Naive B cell (primary cell): ENCODE data around the gene TBC1D14. TPM values are rescaled to one million over a fixed set of nuclear protein-coding genes. Genes with fewer than 3 reads are reported as not detected.

Experiments used
- ATAC-seq, 2 donors: fragments of 150-1000 bp; cut with Tn5 transposase; 2 replicates each; pipeline ENCODE4 v1.10.0; 2021; ENCODE audit warnings: low read depth in 2 of 2, mild to moderate bottlenecking in 2 of 2, moderate library complexity in 2 of 2
- DNase-seq: peaks from one replicate; pipeline ENCODE4 v3.0.0; 2022
- H3K27ac Mint-ChIP-seq, 6 donors: one replicate each; pipeline ENCODE4 v1.8.0; 2020 to 2022; ENCODE audit warnings: mild to moderate bottlenecking in 6 of 6, mixed read lengths in 6 of 6, moderate library complexity in 5 of 6, inconsistent platforms in 2 of 6
- H3K27me3 Mint-ChIP-seq, 3 donors: one replicate each; pipeline ENCODE4 v1.8.0; 2021 to 2022; ENCODE audit warnings: mixed read lengths in 3 of 3, mild to moderate bottlenecking in 1 of 3
- H3K36me3 Mint-ChIP-seq, 2 donors: one replicate each; pipeline ENCODE4 v1.8.0; 2020 to 2022; ENCODE audit warnings: mixed read lengths in 2 of 2, inconsistent platforms in 1 of 2, mild to moderate bottlenecking in 1 of 2
- H3K4me1 Mint-ChIP-seq, 3 donors: one replicate each; pipeline ENCODE4 v1.8.0; 2020 to 2022; ENCODE audit warnings: mixed read lengths in 3 of 3, inconsistent platforms in 1 of 3, mild to moderate bottlenecking in 1 of 3, moderate library complexity in 1 of 3
- H3K4me3 Mint-ChIP-seq, 8 donors: one replicate each; pipeline ENCODE4 v1.8.0; 2020 to 2022; ENCODE audit warnings: mild to moderate bottlenecking in 8 of 8, mixed read lengths in 8 of 8, moderate library complexity in 8 of 8, inconsistent platforms in 2 of 8
- H3K9me3 Mint-ChIP-seq, 7 donors: one replicate each; pipeline ENCODE4 v1.8.0; 2020 to 2022; ENCODE audit warnings: mixed read lengths in 7 of 7, mild to moderate bottlenecking in 5 of 7, inconsistent platforms in 2 of 7, moderate library complexity in 1 of 7
- polyA plus RNA-seq, 6 donors: library from polyadenylated mRNA; unstranded; fragments of 300-500 nt; fragmentation: Illumina TruSeq; gene quantifications; one replicate each; pipeline ENCODE4 v1.2.3, GENCODE V29; 2021; ENCODE audit warnings: low read depth in 6 of 6

Gene TBC1D14
- polyA plus RNA-seq, 6 donors from 2014 or later, result 27.3 to 42.4 (median 33.8) TPM

GRCh38 chr4:6989331-6989923, 79.8 kb downstream of the TBC1D14 start:
- DNase-seq (no peak), ATAC-seq (no peak)
- Mint-ChIP-seq H3K27ac (peak overlapping the region in 3 of 6 donors; percentile 16 to 89 (median 74)), H3K4me3 (peak overlapping the region in 7 of 8 donors; percentile 20 to 98 (median 75)), H3K9me3 (no peaks in the 10 kb centered on the region), H3K4me1 (peaks cover 55 to 89% (median 78%) of the 10 kb centered on the region in 3 donors), H3K36me3 (peaks cover 0 to 6% of the 10 kb centered on the region in 2 donors), H3K27me3 (no peaks in the 10 kb centered on the region)

GRCh38 chr4:6990661-6991060, 81.0 kb downstream of the TBC1D14 start:
- Mint-ChIP-seq H3K4me3 (peak overlapping the region in 6 of 8 donors; percentile 2 to 76 (median 36)), H3K27me3 (no peaks in the 10 kb centered on the region), H3K36me3 (peaks cover 0 to 11% of the 10 kb centered on the region in 2 donors), H3K27ac (peak overlapping the region in 3 of 6 donors; percentile 47 to 91 (median 79)), H3K9me3 (no peaks in the 10 kb centered on the region), H3K4me1 (peaks cover 47 to 77% (median 67%) of the 10 kb centered on the region in 3 donors)
- no peak for DNase-seq
- no peak for ATAC-seq

- H3K27ac Mint-ChIP-seq, result peak overlapping the region in 5 of 6 donors; percentile 83 to 93 (median 88)
Measured at GRCh38 chr4:6991249-6991648, 81.6 kb downstream of the TBC1D14 start.

GRCh38 chr4:6991771-6992557, 82.3 kb downstream of the TBC1D14 start:
- no peaks in the 10 kb centered on the region for H3K27me3 Mint-ChIP-seq
- no peaks in the 10 kb centered on the region for H3K9me3 Mint-ChIP-seq
- peak overlapping the region; percentile 21 to 84 (median 76) for H3K4me3 Mint-ChIP-seq
- peak in 1 of 2 donors; percentile 31 for ATAC-seq
- peaks cover 40 to 66% (median 56%) of the 10 kb centered on the region in 3 donors for H3K4me1 Mint-ChIP-seq
- H3K27ac Mint-ChIP-seq, result peak overlapping the region; percentile 65 to 94 (median 88)
- peak; percentile 9 for DNase-seq
- H3K36me3 Mint-ChIP-seq, result peaks cover 0 to 11% of the 10 kb centered on the region in 2 donors

More at GRCh38 chr4:6991249-6991648, 81.6 kb downstream of the TBC1D14 start:
- Mint-ChIP-seq H3K9me3 (no peaks in the 10 kb centered on the region), H3K27me3 (no peaks in the 10 kb centered on the region), H3K4me1 (peaks cover 42 to 71% (median 61%) of the 10 kb centered on the region in 3 donors), H3K36me3 (peaks cover 0 to 11% of the 10 kb centered on the region in 2 donors), H3K4me3 (peak overlapping the region; percentile 21 to 84 (median 76))
- ATAC-seq, result no peak
- DNase-seq, result no peak

GRCh38 chr4:6992728-6993677, 83.4 kb downstream of the TBC1D14 start:
- H3K4me1 Mint-ChIP-seq, result peaks cover 37 to 59% (median 48%) of the 10 kb centered on the region in 3 donors
- H3K4me3 Mint-ChIP-seq, result peak overlapping the region; percentile 21 to 80 (median 50)
- H3K27ac Mint-ChIP-seq, result peak overlapping the region; percentile 65 to 94 (median 83)
- H3K27me3 Mint-ChIP-seq, result no peaks in the 10 kb centered on the region
- peak; percentile 84 to 86 for ATAC-seq
- peak; percentile 29 for DNase-seq
- peaks cover 0 to 11% of the 10 kb centered on the region in 2 donors for H3K36me3 Mint-ChIP-seq
- no peaks in the 10 kb centered on the region for H3K9me3 Mint-ChIP-seq

GRCh38 chr4:6996481-6996880, 86.9 kb downstream of the TBC1D14 start:
- peak overlapping the region in 1 of 6 donors; percentile 83 for H3K27ac Mint-ChIP-seq
- peaks cover 15 to 23% of the 10 kb centered on the region in 2 donors for H3K36me3 Mint-ChIP-seq
- H3K4me1 Mint-ChIP-seq, result peaks cover 23 to 25% (median 25%) of the 10 kb centered on the region in 3 donors
- no peaks in the 10 kb centered on the region for H3K27me3 Mint-ChIP-seq
- ATAC-seq, result no peak
- no peaks in the 10 kb centered on the region for H3K9me3 Mint-ChIP-seq
- no peak overlapping the region for H3K4me3 Mint-ChIP-seq
- DNase-seq, result no peak

- DNase-seq (no peak), ATAC-seq (no peak)
- Mint-ChIP-seq H3K4me3 (no peak overlapping the region), H3K9me3 (no peaks in the 10 kb centered on the region), H3K36me3 (peaks cover 27 to 29% of the 10 kb centered on the region in 2 donors), H3K27me3 (no peaks in the 10 kb centered on the region), H3K27ac (peak overlapping the region in 2 of 6 donors; percentile 72 to 76), H3K4me1 (peaks cover 0 to 9% (median 7%) of the 10 kb centered on the region in 3 donors)
Measured at GRCh38 chr4:6999172-7000086, 89.8 kb downstream of the TBC1D14 start.

GRCh38 chr4:7000421-7001176, 91.0 kb downstream of the TBC1D14 start:
- no peak for ATAC-seq
- Mint-ChIP-seq H3K27me3 (no peaks in the 10 kb centered on the region), H3K9me3 (no peaks in the 10 kb centered on the region), H3K4me1 (peaks cover 0 to 9% (median 7%) of the 10 kb centered on the region in 3 donors), H3K27ac (peak overlapping the region in 3 of 6 donors; percentile 57 to 87 (median 78)), H3K4me3 (peak overlapping the region in 1 of 8 donors; percentile 70), H3K36me3 (peaks cover 27% of the 10 kb centered on the region in 2 donors)
- no peak for DNase-seq

GRCh38 chr4:7001271-7001670, 91.6 kb downstream of the TBC1D14 start:
- ATAC-seq (no peak), DNase-seq (no peak)
- H3K9me3 Mint-ChIP-seq, result no peaks in the 10 kb centered on the region
- no peak overlapping the region for H3K4me3 Mint-ChIP-seq
- H3K27ac Mint-ChIP-seq, result peak overlapping the region in 2 of 6 donors; percentile 10 to 39
- H3K27me3 Mint-ChIP-seq, result no peaks in the 10 kb centered on the region
- peaks cover 27% of the 10 kb centered on the region in 2 donors for H3K36me3 Mint-ChIP-seq
- peaks cover 0 to 9% (median 7%) of the 10 kb centered on the region in 3 donors for H3K4me1 Mint-ChIP-seq

GRCh38 chr4:7002336-7002735, 92.7 kb downstream of the TBC1D14 start:
- Mint-ChIP-seq H3K4me3 (no peak overlapping the region), H3K36me3 (peaks cover 27% of the 10 kb centered on the region in 2 donors), H3K9me3 (no peaks in the 10 kb centered on the region), H3K4me1 (peaks cover 0 to 9% (median 7%) of the 10 kb centered on the region in 3 donors), H3K27ac (peak overlapping the region in 1 of 6 donors; percentile 86), H3K27me3 (no peaks in the 10 kb centered on the region)
- ATAC-seq (no peak), DNase-seq (no peak)

- H3K9me3 Mint-ChIP-seq, result no peaks in the 10 kb centered on the region
- ATAC-seq, result no peak
- H3K4me3 Mint-ChIP-seq, result no peak overlapping the region
- H3K27me3 Mint-ChIP-seq, result no peaks in the 10 kb centered on the region
- no peak overlapping the region for H3K27ac Mint-ChIP-seq
- DNase-seq, result no peak
- H3K36me3 Mint-ChIP-seq, result peaks cover 27% of the 10 kb centered on the region in 2 donors
- peaks cover 0 to 9% (median 7%) of the 10 kb centered on the region in 3 donors for H3K4me1 Mint-ChIP-seq
Measured at GRCh38 chr4:7003176-7003878, 93.7 kb downstream of the TBC1D14 start.
